Activated CD4-positive, alpha-beta T cell treated with anti-CD3 and anti-CD28 coated beads, Interleukin-2, amount 10 ng/mL, durations not matched to agents 24 days and 14 days (primary cell): ENCODE measurements around the gene SPEF1. TPM values are rescaled to one million over a fixed set of nuclear protein-coding genes. Genes with fewer than 3 reads are reported as not detected.
"Not testable (repeated sequence)": the region's sequence is repeated elsewhere in the genome, so short reads cannot be mapped to it uniquely, and the experiment has no call there.

Experiments
- DNase-seq: peaks from one replicate; pipeline ENCODE4 v3.0.0; 2022
- H3K27ac Mint-ChIP-seq: one replicate; pipeline ENCODE4 v1.8.0; 2022; ENCODE audit warnings: mild to moderate bottlenecking, mixed read lengths
- H3K27me3 Mint-ChIP-seq: one replicate; pipeline ENCODE4 v1.8.0; 2022; ENCODE audit warnings: mixed read lengths
- H3K36me3 Mint-ChIP-seq: one replicate; pipeline ENCODE4 v1.8.0; 2022; ENCODE audit warnings: low read depth, mild to moderate bottlenecking, mixed read lengths
- H3K4me1 Mint-ChIP-seq: one replicate; pipeline ENCODE4 v1.8.0; 2021; ENCODE audit warnings: mixed read lengths
- H3K4me3 Mint-ChIP-seq: one replicate; pipeline ENCODE4 v1.8.0; 2022; ENCODE audit warnings: mild to moderate bottlenecking, moderate library complexity, mixed read lengths
- H3K9me3 Mint-ChIP-seq: one replicate; pipeline ENCODE4 v1.8.0; 2021; ENCODE audit warnings: mixed read lengths
- intact Hi-C: fragments of 100-400 bp; cut with micrococcal nuclease; formaldehyde crosslinking; loops from one replicate; pipeline ENCODE4 v1.15.1; 2023
- total RNA-seq: library from RNA; stranded (reverse); gene quantifications from 2 replicates; pipeline ENCODE4 v1.2.3, GENCODE V29; 2022

The SPEF1 gene
- total RNA-seq, 1 donor from 2014 or later, result not detected

GRCh38 chr20:3789201-3789600, 8.0 kb upstream of the SPEF1 start:
- H3K27ac Mint-ChIP-seq, H3K27me3 Mint-ChIP-seq, H3K4me3 Mint-ChIP-seq, H3K9me3 Mint-ChIP-seq, H3K36me3 Mint-ChIP-seq, intact Hi-C loops, DNase-seq: not testable (repeated sequence)
- H3K4me1 Mint-ChIP-seq, result peaks cover 23% of the 10 kb centered on the region

GRCh38 chr20:3788685-3789155, 7.5 kb upstream of the SPEF1 start:
- intact Hi-C loops, result no loop called here
- peaks cover 23% of the 10 kb centered on the region for H3K4me1 Mint-ChIP-seq
- peak overlapping the region; percentile 58 for H3K27ac Mint-ChIP-seq
- no peak for DNase-seq
- H3K36me3 Mint-ChIP-seq, result peaks cover 9% of the 10 kb centered on the region
- H3K27me3 Mint-ChIP-seq, result no peaks in the 10 kb centered on the region
- H3K9me3 Mint-ChIP-seq, result no peaks in the 10 kb centered on the region
- no peak overlapping the region for H3K4me3 Mint-ChIP-seq

GRCh38 chr20:3787324-3788014, 6.2 kb upstream of the SPEF1 start:
- H3K36me3 Mint-ChIP-seq, result peaks cover 16% of the 10 kb centered on the region
- peaks cover 32% of the 10 kb centered on the region for H3K4me1 Mint-ChIP-seq
- H3K4me3 Mint-ChIP-seq, result peak overlapping the region; percentile 74
- no peak for DNase-seq
- H3K27me3 Mint-ChIP-seq, result no peaks in the 10 kb centered on the region
- H3K27ac Mint-ChIP-seq, result peak overlapping the region; percentile 45
- intact Hi-C loops, result loop anchor here (1.0 to 2.0 kb wide), 3 partner anchors 8 to 101 kb away; partner anchors contain the start of gene PANK2
- no peaks in the 10 kb centered on the region for H3K9me3 Mint-ChIP-seq

- Mint-ChIP-seq H3K4me1 (peaks cover 32% of the 10 kb centered on the region), H3K4me3 (peak within 1 kb of the TSS; percentile 87), H3K27ac (peak within 1 kb of the TSS; percentile 79), H3K27me3 (no peaks in the 10 kb centered on the region), H3K9me3 (no peaks in the 10 kb centered on the region), H3K36me3 (peaks cover 17% of the 10 kb centered on the region)
- DNase-seq, result peak; percentile 98
- intact Hi-C loops, result loop anchor here (1.0 to 2.0 kb wide), 5 partner anchors 9 to 299 kb away; partner anchors contain the start of genes AP5S1 and PANK2
Measured at GRCh38 chr20:3786665-3787323, 5.5 kb upstream of the SPEF1 start, which contains the start of gene CENPB. Gene CENPB (minus strand): TSS chr20:3786740. CDS start chr20:3786483, 257 bp downstream.

- H3K4me3 Mint-ChIP-seq, result peak overlapping the region; percentile 87
- peaks cover 1% of the 10 kb centered on the region for H3K27me3 Mint-ChIP-seq
- peak; percentile 83 for DNase-seq
- intact Hi-C loops, result loop anchor here (1.0 to 2.0 kb wide), 3 partner anchors 34 to 299 kb away; partner anchors contain the start of genes AP5S1 and PANK2
- peaks cover 17% of the 10 kb centered on the region for H3K36me3 Mint-ChIP-seq
- H3K4me1 Mint-ChIP-seq, result peaks cover 38% of the 10 kb centered on the region
- H3K9me3 Mint-ChIP-seq, result no peaks in the 10 kb centered on the region
- peak overlapping the region; percentile 79 for H3K27ac Mint-ChIP-seq
Measured at GRCh38 chr20:3786126-3786484, 4.9 kb upstream of the SPEF1 start.

GRCh38 chr20:3785240-3786125, 4.2 kb upstream of the SPEF1 start:
- Mint-ChIP-seq H3K27ac (peak overlapping the region; percentile 66), H3K4me1 (peaks cover 44% of the 10 kb centered on the region), H3K9me3 (no peaks in the 10 kb centered on the region), H3K36me3 (peaks cover 17% of the 10 kb centered on the region), H3K4me3 (peak overlapping the region; percentile 87), H3K27me3 (peaks cover 6% of the 10 kb centered on the region)
- intact Hi-C loops, result loop anchor here (1.0 to 2.0 kb wide), 3 partner anchors 35 to 300 kb away; partner anchors contain the start of genes AP5S1 and PANK2
- no peak for DNase-seq

- Mint-ChIP-seq H3K36me3 (peaks cover 17% of the 10 kb centered on the region), H3K27ac (peak overlapping the region; percentile 67), H3K4me1 (peaks cover 46% of the 10 kb centered on the region), H3K9me3 (no peaks in the 10 kb centered on the region), H3K27me3 (peaks cover 8% of the 10 kb centered on the region), H3K4me3 (peak overlapping the region; percentile 72)
- intact Hi-C loops, result no loop called here
- DNase-seq, result no peak
Measured at GRCh38 chr20:3784863-3785239, 3.6 kb upstream of the SPEF1 start.

GRCh38 chr20:3784216-3784853, 3.1 kb upstream of the SPEF1 start:
- peaks cover 17% of the 10 kb centered on the region for H3K36me3 Mint-ChIP-seq
- H3K27me3 Mint-ChIP-seq, result peaks cover 13% of the 10 kb centered on the region
- intact Hi-C loops, result no loop called here
- no peak for DNase-seq
- no peak overlapping the region for H3K27ac Mint-ChIP-seq
- no peaks in the 10 kb centered on the region for H3K9me3 Mint-ChIP-seq
- H3K4me1 Mint-ChIP-seq, result peaks cover 46% of the 10 kb centered on the region
- peak overlapping the region; percentile 72 for H3K4me3 Mint-ChIP-seq

- intact Hi-C loops, result no loop called here
- Mint-ChIP-seq H3K27ac (peak overlapping the region; percentile 37), H3K4me1 (peaks cover 42% of the 10 kb centered on the region), H3K4me3 (peak overlapping the region; percentile 36), H3K9me3 (no peaks in the 10 kb centered on the region), H3K36me3 (peaks cover 17% of the 10 kb centered on the region), H3K27me3 (peaks cover 19% of the 10 kb centered on the region)
- DNase-seq, result no peak
Measured at GRCh38 chr20:3783511-3784195, 2.4 kb upstream of the SPEF1 start.

- no peaks in the 10 kb centered on the region for H3K9me3 Mint-ChIP-seq
- no peak overlapping the region for H3K27ac Mint-ChIP-seq
Measured at GRCh38 chr20:3783068-3783489, 1.8 kb upstream of the SPEF1 start.

GRCh38 chr20:3782597-3782996, 1.3 kb upstream of the SPEF1 start:
- peaks cover 39% of the 10 kb centered on the region for H3K4me1 Mint-ChIP-seq
- H3K27ac Mint-ChIP-seq, result no peak overlapping the region
- no peaks in the 10 kb centered on the region for H3K9me3 Mint-ChIP-seq
- peaks cover 21% of the 10 kb centered on the region for H3K27me3 Mint-ChIP-seq
- peaks cover 17% of the 10 kb centered on the region for H3K36me3 Mint-ChIP-seq
- no peak overlapping the region for H3K4me3 Mint-ChIP-seq
- no peak for DNase-seq
- intact Hi-C loops, result no loop called here

More at GRCh38 chr20:3783068-3783489, 1.8 kb upstream of the SPEF1 start:
- DNase-seq, result no peak
- H3K36me3 Mint-ChIP-seq, result peaks cover 17% of the 10 kb centered on the region
- intact Hi-C loops, result no loop called here
- H3K27me3 Mint-ChIP-seq, result peaks cover 21% of the 10 kb centered on the region
- H3K4me3 Mint-ChIP-seq, result peak overlapping the region; percentile 36
- peaks cover 40% of the 10 kb centered on the region for H3K4me1 Mint-ChIP-seq

GRCh38 chr20:3778976-3779375, 2.3 kb downstream of the SPEF1 start:
- no peak for DNase-seq
- Mint-ChIP-seq H3K27ac (no peak overlapping the region), H3K9me3 (no peaks in the 10 kb centered on the region), H3K36me3 (peaks cover 9% of the 10 kb centered on the region), H3K4me1 (peaks cover 35% of the 10 kb centered on the region), H3K4me3 (peak overlapping the region; percentile 9), H3K27me3 (peaks cover 22% of the 10 kb centered on the region)
- intact Hi-C loops, result loop anchor here (10.0 kb wide), 1 partner anchor 104 kb away; no protein-coding TSS in a partner anchor
